ENCODE data around the gene IGF2R. TPM values are rescaled to one million over a fixed set of nuclear protein-coding genes. Genes with fewer than 3 reads are reported as not detected.

IGF2R gene
- total RNA-seq, 1 experiment from 2014 or later: 92.2 TPM

DNA sequence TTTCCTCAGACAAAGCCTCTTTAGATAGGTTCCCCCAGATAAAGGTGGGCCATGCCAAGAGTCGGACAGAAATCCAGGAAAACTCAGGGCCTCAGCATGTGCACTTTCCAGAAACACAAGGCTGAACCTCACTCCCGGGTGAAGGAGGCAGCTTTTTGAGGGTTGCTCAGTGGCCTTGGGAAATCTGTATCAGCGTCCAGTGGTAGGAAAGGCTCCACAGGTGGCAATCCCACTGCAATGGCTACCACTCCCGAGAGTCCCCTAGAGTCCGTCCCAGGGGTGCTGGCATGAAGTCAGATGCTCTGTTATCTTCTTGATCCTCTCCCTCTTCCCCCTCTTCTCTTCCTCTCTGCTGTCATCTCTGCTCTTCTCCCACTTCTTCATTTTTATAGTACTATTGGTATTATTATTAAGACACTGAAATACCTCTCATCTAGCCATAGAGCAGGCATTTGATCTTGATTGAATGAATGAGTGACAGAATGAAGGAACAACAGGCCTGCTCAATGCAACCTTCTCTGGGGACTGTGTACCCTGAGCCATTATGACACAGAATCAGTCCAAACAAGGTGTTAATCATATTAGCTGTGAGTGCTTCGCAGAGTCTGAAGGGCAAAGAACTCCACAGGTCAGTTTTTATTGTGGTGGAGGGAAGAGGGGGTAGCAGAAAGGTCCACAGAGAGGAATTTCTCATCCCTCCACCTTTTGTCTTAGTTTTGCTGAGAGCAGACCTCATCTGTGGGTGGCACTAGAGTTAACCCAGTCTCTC lies 166.1 kb downstream of the IGF2R start:
- no peak overlapping the region for H3K4me3 Mint-ChIP-seq (ENCODE audit: unreplicated experiment)
- peaks cover 26% of the 10 kb centered on the region for H3K4me1 Mint-ChIP-seq (ENCODE audit: low read depth, unreplicated experiment)
- TF ChIP-seq, protein P1, sequence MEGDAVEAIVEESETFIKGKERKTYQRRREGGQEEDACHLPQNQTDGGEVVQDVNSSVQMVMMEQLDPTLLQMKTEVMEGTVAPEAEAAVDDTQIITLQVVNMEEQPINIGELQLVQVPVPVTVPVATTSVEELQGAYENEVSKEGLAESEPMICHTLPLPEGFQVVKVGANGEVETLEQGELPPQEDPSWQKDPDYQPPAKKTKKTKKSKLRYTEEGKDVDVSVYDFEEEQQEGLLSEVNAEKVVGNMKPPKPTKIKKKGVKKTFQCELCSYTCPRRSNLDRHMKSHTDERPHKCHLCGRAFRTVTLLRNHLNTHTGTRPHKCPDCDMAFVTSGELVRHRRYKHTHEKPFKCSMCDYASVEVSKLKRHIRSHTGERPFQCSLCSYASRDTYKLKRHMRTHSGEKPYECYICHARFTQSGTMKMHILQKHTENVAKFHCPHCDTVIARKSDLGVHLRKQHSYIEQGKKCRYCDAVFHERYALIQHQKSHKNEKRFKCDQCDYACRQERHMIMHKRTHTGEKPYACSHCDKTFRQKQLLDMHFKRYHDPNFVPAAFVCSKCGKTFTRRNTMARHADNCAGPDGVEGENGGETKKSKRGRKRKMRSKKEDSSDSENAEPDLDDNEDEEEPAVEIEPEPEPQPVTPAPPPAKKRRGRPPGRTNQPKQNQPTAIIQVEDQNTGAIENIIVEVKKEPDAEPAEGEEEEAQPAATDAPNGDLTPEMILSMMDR (IDR thresholded peaks at IDR 0.05; ENCODE audit: insufficient read depth in 1 of 2, low read depth in 1 of 2, low read length in 1 of 2, severe bottlenecking in 1 of 2, unreplicated experiment in 1 of 2): no peak
- Histone ChIP-seq H3K36me3 (ENCODE audit: control insufficient read depth, insufficient read depth, low read length) (no peaks in the 10 kb centered on the region), H3K4me3 (ENCODE audit: low read depth, low read length) (no peak overlapping the region), H3K27me3 (replicated peaks; ENCODE audit: control insufficient read depth, insufficient read depth, low read length) (no peaks in the 10 kb centered on the region), H3K4me1 (peaks cover 17% of the 10 kb centered on the region), H3K9me3 (no peaks in the 10 kb centered on the region)
- CTCF ChIA-PET: no interaction called here
- DNase-seq: no peak
- no peaks in the 10 kb centered on the region for H3K36me3 Mint-ChIP-seq (ENCODE audit: insufficient read depth, unreplicated experiment)
- no peaks in the 10 kb centered on the region for H3K27me3 Mint-ChIP-seq (ENCODE audit: insufficient read depth, unreplicated experiment)
- no TSS peak for BruUV-seq (replicated peaks)
- intact Hi-C loops (cut with micrococcal nuclease; ENCODE audit: unreplicated experiment): loop anchor here (5.0 kb wide), 1 partner anchor 212 kb away; the partner anchor contains the start of gene SLC22A3
- no peaks in the 10 kb centered on the region for H3K9me3 Mint-ChIP-seq (ENCODE audit: unreplicated experiment)
- POLR2A ChIA-PET: no interaction called here
- H3K27ac Mint-ChIP-seq (ENCODE audit: unreplicated experiment): peak overlapping the region; percentile 19

DNA sequence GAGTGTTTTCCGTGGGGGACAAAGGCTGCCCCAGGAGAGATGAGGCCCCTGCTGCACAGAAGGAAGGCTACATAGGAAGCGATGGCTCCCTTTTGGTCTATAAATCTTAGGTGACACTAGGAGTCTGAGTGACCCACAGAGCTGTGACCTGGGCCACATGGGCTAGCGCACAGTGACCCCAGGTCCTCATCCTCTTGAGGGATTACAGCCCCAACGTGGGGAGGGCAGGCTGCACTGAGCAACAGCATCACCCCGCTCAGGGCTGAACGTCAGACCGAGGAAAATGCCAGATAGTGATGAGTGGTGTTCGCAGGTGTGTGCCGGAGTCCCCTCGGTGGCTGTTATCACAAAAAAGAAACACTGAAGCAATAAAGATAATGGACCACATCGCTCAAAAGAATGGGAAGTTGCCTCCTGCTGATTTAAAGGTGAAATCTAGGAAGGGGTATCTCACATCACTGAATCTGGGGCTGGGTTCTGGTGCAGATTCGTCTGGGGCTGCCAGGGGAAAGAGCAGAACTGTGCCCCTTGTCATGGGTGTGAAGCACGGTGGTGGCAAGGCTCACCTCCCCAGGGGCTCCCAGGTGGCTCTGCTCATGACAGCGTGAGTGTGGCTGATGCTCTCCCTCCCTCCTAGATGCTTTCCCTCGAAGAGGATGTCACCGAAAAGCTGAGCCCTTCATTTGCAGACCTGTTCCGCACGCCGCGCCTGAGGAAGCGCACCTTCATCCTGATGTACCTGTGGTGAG lies 167.2 kb downstream of the IGF2R start:
- ChIA-PET POLR2A (no interaction called here), CTCF (no interaction called here)
- intact Hi-C loops (cut with micrococcal nuclease; ENCODE audit: unreplicated experiment): loop anchor here (5.0 kb wide), 1 partner anchor 211 kb away; the partner anchor contains the start of gene SLC22A3
- Histone ChIP-seq H3K9me3 (no peaks in the 10 kb centered on the region), H3K4me3 (ENCODE audit: low read depth, low read length) (no peak overlapping the region), H3K27me3 (replicated peaks; ENCODE audit: control insufficient read depth, insufficient read depth, low read length) (no peaks in the 10 kb centered on the region), H3K36me3 (ENCODE audit: control insufficient read depth, insufficient read depth, low read length) (no peaks in the 10 kb centered on the region), H3K4me1 (peaks cover 17% of the 10 kb centered on the region)
- no peaks in the 10 kb centered on the region for H3K9me3 Mint-ChIP-seq (ENCODE audit: unreplicated experiment)
- H3K36me3 Mint-ChIP-seq (ENCODE audit: insufficient read depth, unreplicated experiment): no peaks in the 10 kb centered on the region
- no peaks in the 10 kb centered on the region for H3K27me3 Mint-ChIP-seq (ENCODE audit: insufficient read depth, unreplicated experiment)
- H3K27ac Mint-ChIP-seq (ENCODE audit: unreplicated experiment): no peak overlapping the region
- H3K4me3 Mint-ChIP-seq (ENCODE audit: unreplicated experiment): no peak overlapping the region
- TF ChIP-seq, protein P1 (IDR thresholded peaks at IDR 0.05; ENCODE audit: insufficient read depth in 1 of 2, low read depth in 1 of 2, low read length in 1 of 2, severe bottlenecking in 1 of 2, unreplicated experiment in 1 of 2): no peak
- DNase-seq: no peak
- BruUV-seq (replicated peaks): no TSS peak
- H3K4me1 Mint-ChIP-seq (ENCODE audit: low read depth, unreplicated experiment): peaks cover 26% of the 10 kb centered on the region

DNA sequence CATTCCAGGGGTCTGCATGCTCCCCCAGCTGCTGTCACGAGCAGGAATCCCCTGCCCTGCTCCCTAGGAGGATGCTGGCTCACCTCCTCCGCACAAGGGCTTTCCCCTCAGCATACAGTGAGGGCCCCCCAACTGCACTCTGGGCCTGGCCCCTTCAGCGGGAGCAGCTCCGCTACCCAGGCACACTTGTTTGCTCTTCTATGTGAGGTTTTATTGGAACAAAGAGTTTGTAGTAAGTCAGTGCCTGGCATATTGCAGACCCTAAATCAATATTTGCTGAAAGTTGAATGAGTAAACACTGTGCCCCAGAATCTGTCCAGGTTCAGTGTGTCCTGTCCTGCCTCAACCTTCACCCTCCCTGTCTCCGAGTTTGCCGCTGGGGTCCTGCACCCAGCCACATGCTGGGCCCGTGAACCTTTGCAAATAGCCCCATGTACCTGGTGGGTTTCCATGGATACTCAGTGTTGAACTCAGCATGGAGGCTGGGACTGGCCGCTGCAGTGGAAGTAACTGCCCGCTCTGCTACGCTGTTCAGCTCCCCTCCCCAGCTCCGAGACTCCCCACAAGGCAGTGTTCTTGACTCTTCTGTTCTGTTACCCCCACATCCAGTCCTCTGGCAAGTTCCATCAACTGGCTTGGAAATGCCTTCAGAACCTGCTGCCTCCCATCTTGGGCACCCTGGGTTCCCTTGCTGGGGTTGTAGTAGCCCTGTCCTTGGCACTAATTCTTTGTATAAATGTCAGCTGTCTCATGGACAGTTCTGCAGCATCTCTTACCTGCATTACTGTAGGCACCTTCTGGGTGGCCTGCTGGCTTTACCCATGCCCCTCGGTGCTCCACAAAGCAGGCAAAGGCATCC lies 168.5 kb downstream of the IGF2R start:
- no peaks in the 10 kb centered on the region for H3K36me3 Mint-ChIP-seq (ENCODE audit: insufficient read depth, unreplicated experiment)
- Histone ChIP-seq H3K27me3 (replicated peaks; ENCODE audit: control insufficient read depth, insufficient read depth, low read length) (no peaks in the 10 kb centered on the region), H3K4me1 (peaks cover 17% of the 10 kb centered on the region), H3K4me3 (ENCODE audit: low read depth, low read length) (no peak overlapping the region), H3K36me3 (ENCODE audit: control insufficient read depth, insufficient read depth, low read length) (no peaks in the 10 kb centered on the region), H3K9me3 (no peaks in the 10 kb centered on the region)
- no peak overlapping the region for H3K27ac Mint-ChIP-seq (ENCODE audit: unreplicated experiment)
- no peaks in the 10 kb centered on the region for H3K27me3 Mint-ChIP-seq (ENCODE audit: insufficient read depth, unreplicated experiment)
- POLR2A ChIA-PET: interaction anchor here (0.5 kb wide), 1 partner anchor 37 kb away, joined by 3 read pairs; no protein-coding TSS in a partner anchor
- no peaks in the 10 kb centered on the region for H3K9me3 Mint-ChIP-seq (ENCODE audit: unreplicated experiment)
- intact Hi-C loops (cut with micrococcal nuclease; ENCODE audit: unreplicated experiment): loop anchor here (5.0 kb wide), 1 partner anchor 210 kb away; the partner anchor contains the start of gene SLC22A3
- CTCF ChIA-PET: interaction anchor here (1.0 to 1.8 kb wide), 6 partner anchors 20 to 319 kb away, joined by 3 to 29 read pairs (median 12); no protein-coding TSS in a partner anchor
- TF ChIP-seq, protein P1 (IDR thresholded peaks at IDR 0.05; ENCODE audit: insufficient read depth in 1 of 2, low read depth in 1 of 2, low read length in 1 of 2, severe bottlenecking in 1 of 2, unreplicated experiment in 1 of 2): no peak
- no peak overlapping the region for H3K4me3 Mint-ChIP-seq (ENCODE audit: unreplicated experiment)
- no peak for DNase-seq
- BruUV-seq (replicated peaks): no TSS peak
- H3K4me1 Mint-ChIP-seq (ENCODE audit: low read depth, unreplicated experiment): peaks cover 32% of the 10 kb centered on the region
